H9 (cell line): Measurements from ENCODE around the gene FYN. TPM values are rescaled to one million over a fixed set of nuclear protein-coding genes. Genes with fewer than 3 reads are reported as not detected.

Experiments
- DNase-seq: peaks from one replicate; pipeline ENCODE4 v3.0.0-alpha.2; 2017
- H2AFZ ChIP-seq: one replicate; pipeline ENCODE4 v1.6.1; 2013; ENCODE audit warnings: mild to moderate bottlenecking, low read length, control low read depth, moderate library complexity
- H2AK5ac ChIP-seq: 2 replicates; pipeline ENCODE4 v1.6.1; 2013; ENCODE audit warnings: low read length, control low read depth, mixed read lengths; ENCODE audit not compliant: insufficient read length
- H2BK120ac ChIP-seq: one replicate; pipeline ENCODE4 v1.6.1; 2013; ENCODE audit warnings: low read depth, mild to moderate bottlenecking, low read length, control low read depth, inconsistent platforms; ENCODE audit not compliant: poor library complexity, severe bottlenecking
- H2BK12ac ChIP-seq: 2 replicates; pipeline ENCODE4 v1.6.1; 2013; ENCODE audit warnings: low read length, control low read depth, mixed read lengths, low read depth; ENCODE audit not compliant: insufficient read length
- H2BK15ac ChIP-seq: 2 replicates; pipeline ENCODE4 v1.6.1; 2013; ENCODE audit warnings: low read depth, low read length, control low read depth
- H2BK20ac ChIP-seq: one replicate; pipeline ENCODE4 v1.6.1; 2013; ENCODE audit warnings: low read depth, mild to moderate bottlenecking, low read length, control low read depth, inconsistent platforms; ENCODE audit not compliant: poor library complexity, severe bottlenecking
- H2BK5ac ChIP-seq: 2 replicates; pipeline ENCODE4 v1.6.1; 2013; ENCODE audit warnings: low read length, control low read depth, mixed read lengths; ENCODE audit not compliant: insufficient read length
- H3K14ac ChIP-seq: 2 replicates; pipeline ENCODE4 v1.6.1; 2013; ENCODE audit warnings: low read length, control low read depth; ENCODE audit not compliant: insufficient read depth
- H3K18ac ChIP-seq: 2 replicates; pipeline ENCODE4 v1.6.1; 2013; ENCODE audit warnings: low read depth, mild to moderate bottlenecking, mixed read lengths, low read length, control low read depth; ENCODE audit not compliant: insufficient read length
- H3K23ac ChIP-seq: 2 replicates; pipeline ENCODE4 v1.6.1; 2013; ENCODE audit warnings: low read length, control low read depth, mixed read lengths, low read depth; ENCODE audit not compliant: insufficient read length
- H3K23me2 ChIP-seq: 2 replicates; pipeline ENCODE4 v1.6.1; 2013; ENCODE audit warnings: low read depth, mild to moderate bottlenecking, mixed read lengths, low read length, control low read depth; ENCODE audit not compliant: insufficient read length, poor library complexity, severe bottlenecking
- H3K27ac ChIP-seq: 2 replicates; pipeline ENCODE4 v1.5.1; 2013; ENCODE audit warnings: low read length, control low read depth, mixed read lengths, low read depth; ENCODE audit not compliant: insufficient read length
- H3K27me3 ChIP-seq: 2 replicates; pipeline ENCODE4 v1.6.1; 2013; ENCODE audit warnings: low read length, control low read depth, inconsistent platforms; ENCODE audit not compliant: insufficient read depth
- H3K4ac ChIP-seq: 2 replicates; pipeline ENCODE4 v1.6.1; 2013; ENCODE audit warnings: low read depth, mild to moderate bottlenecking, control low read depth, inconsistent platforms, low read length, moderate library complexity
- H3K4me1 ChIP-seq: 2 replicates; pipeline ENCODE4 v1.6.1; 2013; ENCODE audit warnings: low read length, control low read depth, inconsistent platforms; ENCODE audit not compliant: insufficient read depth
- H3K4me2 ChIP-seq: 2 replicates; pipeline ENCODE4 v1.6.1; 2013; ENCODE audit warnings: low read length, control low read depth, mixed read lengths; ENCODE audit not compliant: insufficient read length, insufficient read depth
- H3K56ac ChIP-seq: 2 replicates; pipeline ENCODE4 v1.6.1; 2013; ENCODE audit warnings: low read depth, mild to moderate bottlenecking, mixed read lengths, low read length, control low read depth; ENCODE audit not compliant: insufficient read length
- H3K79me1 ChIP-seq: 2 replicates; pipeline ENCODE4 v1.6.1; 2013; ENCODE audit warnings: low read depth, mild to moderate bottlenecking, moderate library complexity, low read length, control low read depth, inconsistent platforms; ENCODE audit not compliant: insufficient read depth, poor library complexity, severe bottlenecking
- H3K79me2 ChIP-seq: 2 replicates; pipeline ENCODE4 v1.6.1; 2013; ENCODE audit warnings: low read length, control low read depth, inconsistent platforms; ENCODE audit not compliant: insufficient read depth
- H3K9ac ChIP-seq: 2 replicates; pipeline ENCODE4 v1.6.1; 2013; ENCODE audit warnings: low read length, control low read depth, mixed read lengths; ENCODE audit not compliant: insufficient read length; ENCODE audit errors: extremely low read depth
- H3K9me3 ChIP-seq: one replicate; pipeline ENCODE4 v1.6.1; 2013; ENCODE audit warnings: low read depth, low read length, inconsistent platforms; ENCODE audit not compliant: control insufficient read depth
- H3T11ph ChIP-seq: one replicate; pipeline ENCODE4 v1.6.1; 2013; ENCODE audit warnings: mild to moderate bottlenecking, low read length, control low read depth, inconsistent platforms
- H4K20me1 ChIP-seq: one replicate; pipeline ENCODE4 v1.6.1; 2013; ENCODE audit not compliant: control insufficient read depth, insufficient read length, insufficient read depth
- H4K5ac ChIP-seq: 2 replicates; pipeline ENCODE4 v1.6.1; 2013; ENCODE audit warnings: low read depth, mild to moderate bottlenecking, mixed read lengths, low read length, control low read depth; ENCODE audit not compliant: insufficient read length
- H4K8ac ChIP-seq: replicated peaks from 2 replicates; pipeline ENCODE4 v1.6.1; 2013; ENCODE audit warnings: low read length, control low read depth, mixed read lengths, low read depth; ENCODE audit not compliant: insufficient read length
- H4K91ac ChIP-seq: 2 replicates; pipeline ENCODE4 v1.6.1; 2013; ENCODE audit warnings: low read depth, mild to moderate bottlenecking, moderate library complexity, mixed read lengths, low read length, control low read depth; ENCODE audit not compliant: insufficient read length
- H3K27ac Mint-ChIP-seq, 3 experiments: 2 replicates in 2 of 3; 3 replicates in 1 of 3; pipeline ENCODE4 v1.8.0; 2020 to 2021; ENCODE audit warnings: mixed read lengths in 3 of 3, mild to moderate bottlenecking in 1 of 3, moderate library complexity in 1 of 3
- H3K27me3 Mint-ChIP-seq: 2 replicates; pipeline ENCODE4 v1.8.0; 2021; ENCODE audit warnings: low read depth, mild to moderate bottlenecking, moderate library complexity, mixed read lengths
- H3K36me3 Mint-ChIP-seq, 3 experiments: 2 replicates in 2 of 3; 3 replicates in 1 of 3; pipeline ENCODE4 v1.8.0; 2020 to 2021; ENCODE audit warnings: low read depth in 3 of 3, mixed read lengths in 3 of 3; ENCODE audit not compliant: insufficient read depth in 1 of 3
- H3K4me1 Mint-ChIP-seq, 2 experiments: 2 replicates each; pipeline ENCODE4 v1.8.0; 2020; ENCODE audit warnings: mixed read lengths in 2 of 2
- H3K4me3 Mint-ChIP-seq, 2 experiments: 2 replicates in 1 of 2; 3 replicates in 1 of 2; pipeline ENCODE4 v1.8.0; 2020 to 2021; ENCODE audit warnings: mild to moderate bottlenecking in 2 of 2, mixed read lengths in 2 of 2, moderate library complexity in 1 of 2
- H3K9me3 Mint-ChIP-seq, 2 experiments: 2 replicates in 1 of 2; 3 replicates in 1 of 2; pipeline ENCODE4 v1.8.0; 2020; ENCODE audit warnings: mild to moderate bottlenecking in 2 of 2, mixed read lengths in 2 of 2, moderate library complexity in 1 of 2
- CTCF ChIP-seq: fragments of 200-600 bp; sonication (generic); conservative IDR thresholded peaks from 3 replicates; pipeline ENCODE4 v1.8.0; 2021; ENCODE audit warnings: antibody characterized with exemption, mild to moderate bottlenecking
- WGBS: extraction: QIAGEN DNeasy Blood & Tissue Kit; methylation state at CpG from one replicate; pipeline ENCODE4 v1.1.7; 2013; ENCODE audit warnings: missing lambda C conversion rate, low lambda C conversion rate, mixed read lengths; ENCODE audit not compliant: insufficient read length; ENCODE audit errors: extremely low coverage; 5-methylcytosine and 5-hydroxymethylcytosine counted together
- total RNA-seq: library from RNA; stranded (reverse); gene quantifications from 2 replicates; pipeline ENCODE4 v1.2.1, GENCODE V29; 2021

The FYN gene
- total RNA-seq, 1 experiment from 2014 or later = 64.8 TPM

GRCh38 chr6:111623046-111623718 is 250.1 kb downstream of the FYN start:
- Histone ChIP-seq H3K56ac (no peak overlapping the region), H3K79me2 (no peaks in the 10 kb centered on the region), H3K23me2 (no peaks in the 10 kb centered on the region), H2BK5ac (no peak overlapping the region), H2BK120ac (no peak overlapping the region), H3K14ac (no peak overlapping the region), H3K9ac (no peak overlapping the region), H2AFZ (no peak overlapping the region), H4K91ac (no peak overlapping the region), H4K20me1 (no peaks in the 10 kb centered on the region), H4K8ac (no peak overlapping the region), H3K9me3 (no peaks in the 10 kb centered on the region), H3K18ac (no peak overlapping the region), H2BK20ac (no peak overlapping the region), H3K27me3 (no peaks in the 10 kb centered on the region), H2BK12ac (no peak overlapping the region), H3T11ph (no peak overlapping the region), H3K4ac (no peak overlapping the region), H3K4me1 (no peaks in the 10 kb centered on the region), H2AK5ac (no peak overlapping the region), H4K5ac (no peak overlapping the region), H3K4me2 (no peak overlapping the region), H3K23ac (no peak overlapping the region), H3K27ac (no peak overlapping the region), H3K79me1 (no peaks in the 10 kb centered on the region), H2BK15ac (no peak overlapping the region)
- peaks cover 9 to 22% of the 10 kb centered on the region in 2 experiments for H3K4me1 Mint-ChIP-seq
- no peaks in the 10 kb centered on the region for H3K36me3 Mint-ChIP-seq
- TF ChIP-seq CTCF = no peak
- no CpG with 5 or more reads among the region's 9 CpGs for WGBS
- no peak overlapping the region for H3K27ac Mint-ChIP-seq
- peaks cover 1% of the 10 kb centered on the region for H3K27me3 Mint-ChIP-seq
- no peak overlapping the region for H3K4me3 Mint-ChIP-seq
- H3K9me3 Mint-ChIP-seq = no peaks in the 10 kb centered on the region
- DNase-seq = no peak
